CD8-positive, alpha-beta memory T cell (primary cell): ENCODE data around the gene OR51L1. TPM values are rescaled to one million over a fixed set of nuclear protein-coding genes. Genes with fewer than 3 reads are reported as not detected.
"Not testable (repeated sequence)": the region's sequence is repeated elsewhere in the genome, so short reads cannot be mapped to it uniquely, and the experiment has no call there.

Experiments used
- CTCF ChIA-PET: fragments of 350-600 bp; sonication (Branson Sonifier 250); formaldehyde crosslinking; loops from one replicate; lab custom pipeline; 2021; ENCODE audit warnings: antibody characterized with exemption; lab: Charles Lee
- POLR2A ChIA-PET: fragments of 350-600 bp; sonication (Branson Sonifier 250); formaldehyde crosslinking; loops from one replicate; lab custom pipeline; 2021; ENCODE audit warnings: antibody characterized with exemption; lab: Charles Lee
- DNase-seq, 5 donors: peaks; one replicate each; pipeline versions ENCODE4 v3.0.0 to v3.0.0-alpha.2; 2020 to 2022; ENCODE audit warnings: mixed read lengths in 1 of 5
- H3K27ac ChIP-seq: one replicate; pipeline ENCODE4 v1.7.0; 2013; ENCODE audit warnings: low read depth, mild to moderate bottlenecking, low read length, moderate library complexity
- H3K27me3 ChIP-seq: 2 replicates; pipeline ENCODE4 v1.7.0; 2013; ENCODE audit warnings: low read length, mild to moderate bottlenecking; ENCODE audit not compliant: insufficient read depth, poor library complexity, severe bottlenecking
- H3K36me3 ChIP-seq: 2 replicates; pipeline ENCODE4 v1.7.0; 2013; ENCODE audit warnings: mild to moderate bottlenecking, low read length, moderate library complexity; ENCODE audit not compliant: insufficient read depth
- H3K4me1 ChIP-seq: 2 replicates; pipeline ENCODE4 v1.7.0; 2013; ENCODE audit warnings: mild to moderate bottlenecking, low read length, moderate library complexity; ENCODE audit not compliant: insufficient read depth
- H3K4me3 ChIP-seq: 2 replicates; pipeline ENCODE4 v1.7.0; 2013; ENCODE audit warnings: mild to moderate bottlenecking, low read length
- H3K9me3 ChIP-seq: 2 replicates; pipeline ENCODE4 v1.7.0; 2013; ENCODE audit warnings: mild to moderate bottlenecking, low read length
- H3K27ac Mint-ChIP-seq, 8 donors: one replicate each; pipeline ENCODE4 v1.8.0; 2020 to 2021; ENCODE audit warnings: mixed read lengths in 8 of 8, mild to moderate bottlenecking in 6 of 8, inconsistent platforms in 3 of 8, moderate library complexity in 3 of 8
- H3K27me3 Mint-ChIP-seq, 2 donors: one replicate each; pipeline ENCODE4 v1.8.0; 2020 to 2021; ENCODE audit warnings: mixed read lengths in 2 of 2, mild to moderate bottlenecking in 1 of 2, moderate library complexity in 1 of 2
- H3K36me3 Mint-ChIP-seq, 3 donors: one replicate each; pipeline ENCODE4 v1.8.0; 2020 to 2021; ENCODE audit warnings: mixed read lengths in 3 of 3, inconsistent platforms in 1 of 3, mild to moderate bottlenecking in 1 of 3
- H3K4me1 Mint-ChIP-seq, 3 donors: one replicate each; pipeline ENCODE4 v1.8.0; 2020 to 2021; ENCODE audit warnings: mixed read lengths in 3 of 3, inconsistent platforms in 1 of 3, mild to moderate bottlenecking in 1 of 3
- H3K4me3 Mint-ChIP-seq, 7 donors: one replicate each; pipeline ENCODE4 v1.8.0; 2020 to 2021; ENCODE audit warnings: mixed read lengths in 7 of 7, mild to moderate bottlenecking in 6 of 7, moderate library complexity in 4 of 7, inconsistent platforms in 2 of 7
- H3K9me3 Mint-ChIP-seq, 5 donors: one replicate each; pipeline ENCODE4 v1.8.0; 2020 to 2022; ENCODE audit warnings: mixed read lengths in 5 of 5, mild to moderate bottlenecking in 3 of 5, moderate library complexity in 2 of 5, inconsistent platforms in 1 of 5
- polyA plus RNA-seq: library from polyadenylated mRNA; unstranded; fragments of 300-500 nt; fragmentation: Illumina TruSeq; gene quantifications from one replicate; pipeline ENCODE4 v1.2.3, GENCODE V29; 2021
- total RNA-seq, 2 experiments: library from RNA; stranded (reverse); gene quantifications; one replicate each; pipeline ENCODE4 v1.2.3, GENCODE V29; 2021

Gene OR51L1
- total RNA-seq (not detected), polyA plus RNA-seq (not detected)

DNA sequence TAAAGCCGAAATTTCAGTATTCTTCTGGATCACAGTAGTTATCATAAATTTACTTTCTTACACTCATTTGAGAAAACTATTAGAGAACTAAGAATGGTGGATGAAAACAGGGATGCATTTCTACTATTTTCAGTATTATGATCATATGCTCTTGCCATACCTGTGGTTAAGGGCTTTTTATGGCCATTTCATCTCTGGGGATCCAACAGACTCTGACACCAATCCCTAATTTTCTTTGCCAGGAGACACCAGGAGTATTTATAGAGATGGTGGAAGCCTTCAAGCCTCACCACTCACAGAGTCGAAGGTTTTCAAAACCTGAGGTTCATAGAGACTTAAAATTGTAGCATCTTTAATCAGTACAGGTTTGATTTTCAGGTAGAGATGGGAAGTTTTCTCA lies at the start of gene OR51L1:
OR51L1 (plus strand) TSS at position 301 of the 400 bp plus-strand sequence. CDS start 4,132 bp downstream, outside the sequence.
- H3K4me1 ChIP-seq, result no peaks in the 10 kb centered on the region

GRCh38 chr11:4947505-4947904 lies 47.1 kb upstream of the OR51L1 start, which contains the start of gene OR51A4:
TSS of gene OR51A4 (minus strand) at chr11:4947605. CDS start at chr11:4947100, 505 bp downstream.
- H3K27ac ChIP-seq, result no peak within 1 kb of the TSS
- no peaks in the 10 kb centered on the region for H3K36me3 ChIP-seq
- no peak within 1 kb of the TSS for H3K4me3 ChIP-seq
- ChIA-PET POLR2A (no interaction called here), CTCF (no interaction called here)
- DNase-seq, result no peak
- no peaks in the 10 kb centered on the region for H3K36me3 Mint-ChIP-seq
- H3K9me3 ChIP-seq, result no peaks in the 10 kb centered on the region
- no peaks in the 10 kb centered on the region for H3K27me3 Mint-ChIP-seq
- H3K4me1 ChIP-seq, result no peaks in the 10 kb centered on the region
- H3K4me3 Mint-ChIP-seq, result no peak within 1 kb of the TSS
- no peaks in the 10 kb centered on the region for H3K27me3 ChIP-seq
- peaks cover 0 to 2% (median 0%) of the 10 kb centered on the region in 5 donors for H3K9me3 Mint-ChIP-seq
- H3K4me1 Mint-ChIP-seq, result no peaks in the 10 kb centered on the region
- H3K27ac Mint-ChIP-seq, result no peak within 1 kb of the TSS

More for the DNA sequence above, at the start of gene OR51L1:
- Mint-ChIP-seq H3K36me3 (no peaks in the 10 kb centered on the region), H3K4me3 (no peak within 1 kb of the TSS), H3K4me1 (no peaks in the 10 kb centered on the region), H3K9me3 (peaks cover 0 to 4% (median 0%) of the 10 kb centered on the region in 5 donors), H3K27me3 (peaks cover 2% of the 10 kb centered on the region in 2 donors), H3K27ac (no peak within 1 kb of the TSS)
- no peaks in the 10 kb centered on the region for H3K27me3 ChIP-seq
- no peaks in the 10 kb centered on the region for H3K36me3 ChIP-seq
- no peak within 1 kb of the TSS for H3K27ac ChIP-seq
- no peaks in the 10 kb centered on the region for H3K9me3 ChIP-seq
- DNase-seq, result no peak
- ChIA-PET CTCF (no interaction called here), POLR2A (no interaction called here)
- no peak within 1 kb of the TSS for H3K4me3 ChIP-seq

DNA sequence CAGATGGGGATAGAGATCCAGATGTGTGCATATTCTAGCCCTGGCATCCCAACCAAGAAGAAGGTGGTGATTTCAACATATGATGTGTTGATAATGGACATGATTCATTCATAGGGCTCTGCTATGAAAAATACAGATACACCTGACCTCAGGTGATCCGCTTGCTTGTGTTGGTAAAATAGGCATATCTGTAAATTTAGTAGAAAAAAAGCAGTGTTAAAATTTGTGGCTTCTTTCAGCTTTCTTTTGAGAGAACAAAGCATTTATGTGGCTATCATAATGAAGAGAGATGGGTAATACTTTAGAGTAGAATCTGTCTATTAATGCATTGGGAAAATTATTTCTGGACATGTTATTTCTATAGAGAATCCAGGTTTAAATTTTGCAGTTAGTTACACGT lies 39.0 kb upstream of the OR51L1 start, which contains the start of gene OR51A2:
OR51A2 (minus strand) TSS at position 101 of the 400 bp plus-strand sequence; CDS start at position 101, 0 bp downstream.
- H3K27ac ChIP-seq, H3K4me3 Mint-ChIP-seq, H3K36me3 ChIP-seq, H3K27me3 Mint-ChIP-seq, H3K9me3 ChIP-seq, H3K4me3 ChIP-seq, H3K4me1 Mint-ChIP-seq, H3K27me3 ChIP-seq, CTCF ChIA-PET, H3K4me1 ChIP-seq, DNase-seq, H3K36me3 Mint-ChIP-seq, H3K27ac Mint-ChIP-seq, H3K9me3 Mint-ChIP-seq, POLR2A ChIA-PET: not testable (repeated sequence)

- no peaks in the 10 kb centered on the region for H3K36me3 Mint-ChIP-seq
- H3K9me3 Mint-ChIP-seq, result peaks cover 0 to 2% (median 0%) of the 10 kb centered on the region in 5 donors
- no peak overlapping the region for H3K27ac Mint-ChIP-seq
- Histone ChIP-seq H3K4me1 (no peaks in the 10 kb centered on the region), H3K27me3 (no peaks in the 10 kb centered on the region), H3K4me3 (no peak overlapping the region), H3K36me3 (no peaks in the 10 kb centered on the region), H3K27ac (no peak overlapping the region), H3K9me3 (no peaks in the 10 kb centered on the region)
- H3K4me3 Mint-ChIP-seq, result no peak overlapping the region
- ChIA-PET CTCF (no interaction called here), POLR2A (no interaction called here)
- H3K4me1 Mint-ChIP-seq, result no peaks in the 10 kb centered on the region
- DNase-seq, result no peak
- no peaks in the 10 kb centered on the region for H3K27me3 Mint-ChIP-seq
These were observed 37.3 kb upstream of the OR51L1 start for GRCh38 chr11:4957396-4957795.

- POLR2A ChIA-PET, result no interaction called here
- H3K9me3 ChIP-seq, result no peaks in the 10 kb centered on the region
- H3K4me3 ChIP-seq, result no peak overlapping the region
- Mint-ChIP-seq H3K27me3 (no peaks in the 10 kb centered on the region), H3K4me1 (no peaks in the 10 kb centered on the region), H3K4me3 (no peak overlapping the region), H3K36me3 (no peaks in the 10 kb centered on the region), H3K27ac (no peak overlapping the region), H3K9me3 (peaks cover 0 to 3% (median 2%) of the 10 kb centered on the region in 5 donors)
- no peaks in the 10 kb centered on the region for H3K36me3 ChIP-seq
- CTCF ChIA-PET, result no interaction called here
- H3K4me1 ChIP-seq, result no peaks in the 10 kb centered on the region
- DNase-seq, result no peak
- no peak overlapping the region for H3K27ac ChIP-seq
- H3K27me3 ChIP-seq, result no peaks in the 10 kb centered on the region
These were observed 33.8 kb upstream of the OR51L1 start for GRCh38 chr11:4960877-4961276.

- ChIA-PET CTCF (no interaction called here), POLR2A (no interaction called here)
- no peak overlapping the region for H3K4me3 Mint-ChIP-seq
- H3K9me3 Mint-ChIP-seq, result peaks cover 0 to 4% (median 2%) of the 10 kb centered on the region in 5 donors
- H3K36me3 ChIP-seq, result no peaks in the 10 kb centered on the region
- H3K27me3 ChIP-seq, result no peaks in the 10 kb centered on the region
- H3K9me3 ChIP-seq, result no peaks in the 10 kb centered on the region
- DNase-seq, result no peak
- no peaks in the 10 kb centered on the region for H3K36me3 Mint-ChIP-seq
- H3K4me1 Mint-ChIP-seq, result no peaks in the 10 kb centered on the region
- no peak overlapping the region for H3K4me3 ChIP-seq
- no peaks in the 10 kb centered on the region for H3K27me3 Mint-ChIP-seq
- no peaks in the 10 kb centered on the region for H3K4me1 ChIP-seq
- H3K27ac Mint-ChIP-seq, result no peak overlapping the region
- no peak overlapping the region for H3K27ac ChIP-seq
These were observed 31.8 kb upstream of the OR51L1 start for GRCh38 chr11:4962816-4963215.

- peaks cover 0 to 2% (median 0%) of the 10 kb centered on the region in 5 donors for H3K9me3 Mint-ChIP-seq
- H3K27ac ChIP-seq, result no peak overlapping the region
- H3K4me3 Mint-ChIP-seq, result no peak overlapping the region
- ChIA-PET POLR2A (no interaction called here), CTCF (no interaction called here)
- DNase-seq, result no peak
- H3K9me3 ChIP-seq, result no peaks in the 10 kb centered on the region
- H3K27me3 Mint-ChIP-seq, result no peaks in the 10 kb centered on the region
- H3K36me3 ChIP-seq, result no peaks in the 10 kb centered on the region
- H3K36me3 Mint-ChIP-seq, result no peaks in the 10 kb centered on the region
- H3K4me3 ChIP-seq, result no peak overlapping the region
- no peak overlapping the region for H3K27ac Mint-ChIP-seq
- no peaks in the 10 kb centered on the region for H3K4me1 Mint-ChIP-seq
- H3K27me3 ChIP-seq, result no peaks in the 10 kb centered on the region
- H3K4me1 ChIP-seq, result no peaks in the 10 kb centered on the region
These were observed 19.2 kb upstream of the OR51L1 start for GRCh38 chr11:4975436-4975835.

DNA sequence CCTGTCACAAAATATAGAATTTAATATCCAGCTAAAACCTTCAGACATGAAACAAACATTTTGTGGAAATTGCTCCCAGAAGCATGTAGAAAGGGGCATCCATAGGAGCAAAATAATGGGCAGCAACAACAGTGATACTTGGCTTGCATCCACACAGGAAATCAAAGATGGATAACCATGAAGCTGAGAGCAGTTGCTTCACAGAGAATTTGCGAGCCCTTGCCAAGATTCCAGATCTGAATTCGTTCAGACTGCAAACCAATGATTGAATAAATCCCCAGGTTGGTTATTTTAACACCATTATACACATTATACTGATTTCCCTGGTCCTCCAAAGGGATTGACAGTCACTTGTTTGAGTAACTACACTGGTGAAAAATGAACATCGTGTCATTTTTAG lies 15.6 kb upstream of the OR51L1 start:
- Mint-ChIP-seq H3K27me3 (no peaks in the 10 kb centered on the region), H3K4me1 (no peaks in the 10 kb centered on the region), H3K27ac (no peak overlapping the region), H3K9me3 (peaks cover 0 to 2% (median 0%) of the 10 kb centered on the region in 5 donors), H3K4me3 (no peak overlapping the region), H3K36me3 (no peaks in the 10 kb centered on the region)
- no peak for DNase-seq
- Histone ChIP-seq H3K27ac (no peak overlapping the region), H3K9me3 (no peaks in the 10 kb centered on the region), H3K4me1 (no peaks in the 10 kb centered on the region), H3K27me3 (no peaks in the 10 kb centered on the region), H3K36me3 (no peaks in the 10 kb centered on the region), H3K4me3 (no peak overlapping the region)
- ChIA-PET POLR2A (no interaction called here), CTCF (no interaction called here)
